Measurements from ENCODE around the gene PLXNA4.

DNA sequence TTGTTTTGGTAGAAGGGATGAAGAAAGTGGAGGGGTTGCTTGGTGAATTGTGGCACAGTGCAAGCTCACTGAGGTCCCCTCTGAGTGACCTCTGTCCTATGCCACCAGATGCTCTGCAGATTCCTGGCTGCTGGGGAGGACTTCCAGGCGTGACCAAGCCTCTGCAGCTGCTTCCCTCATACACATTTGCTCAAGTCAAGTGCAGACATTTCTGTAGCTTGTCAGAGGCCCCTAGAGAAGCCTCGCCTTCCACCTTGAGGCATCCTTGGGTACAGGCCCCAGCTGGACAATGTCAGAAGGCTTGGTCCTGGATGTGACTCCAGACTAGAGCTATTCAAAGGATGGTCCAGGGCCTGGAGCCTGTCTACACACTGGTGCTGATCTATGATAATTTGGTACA lies 464.2 kb downstream of the PLXNA4 start:
- TF ChIP-seq, protein P1, sequence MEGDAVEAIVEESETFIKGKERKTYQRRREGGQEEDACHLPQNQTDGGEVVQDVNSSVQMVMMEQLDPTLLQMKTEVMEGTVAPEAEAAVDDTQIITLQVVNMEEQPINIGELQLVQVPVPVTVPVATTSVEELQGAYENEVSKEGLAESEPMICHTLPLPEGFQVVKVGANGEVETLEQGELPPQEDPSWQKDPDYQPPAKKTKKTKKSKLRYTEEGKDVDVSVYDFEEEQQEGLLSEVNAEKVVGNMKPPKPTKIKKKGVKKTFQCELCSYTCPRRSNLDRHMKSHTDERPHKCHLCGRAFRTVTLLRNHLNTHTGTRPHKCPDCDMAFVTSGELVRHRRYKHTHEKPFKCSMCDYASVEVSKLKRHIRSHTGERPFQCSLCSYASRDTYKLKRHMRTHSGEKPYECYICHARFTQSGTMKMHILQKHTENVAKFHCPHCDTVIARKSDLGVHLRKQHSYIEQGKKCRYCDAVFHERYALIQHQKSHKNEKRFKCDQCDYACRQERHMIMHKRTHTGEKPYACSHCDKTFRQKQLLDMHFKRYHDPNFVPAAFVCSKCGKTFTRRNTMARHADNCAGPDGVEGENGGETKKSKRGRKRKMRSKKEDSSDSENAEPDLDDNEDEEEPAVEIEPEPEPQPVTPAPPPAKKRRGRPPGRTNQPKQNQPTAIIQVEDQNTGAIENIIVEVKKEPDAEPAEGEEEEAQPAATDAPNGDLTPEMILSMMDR (IDR thresholded peaks at IDR 0.05): no peak
- TF ChIP-seq POLR2A (IDR thresholded peaks at IDR 0.05): no peak

Data from lower leg skin (tissue), 3 donors.